Measurements from ENCODE around the gene TMED10.
"Not testable (repeated sequence)": the region's sequence is repeated elsewhere in the genome, so short reads cannot be mapped to it uniquely, and the experiment has no call there.

TMED10 gene

GRCh38 chr14:75127474-75127820, 49.0 kb downstream of the TMED10 start:
- not testable (repeated sequence) for DNase-seq (ENCODE audit: low read depth)

DNA sequence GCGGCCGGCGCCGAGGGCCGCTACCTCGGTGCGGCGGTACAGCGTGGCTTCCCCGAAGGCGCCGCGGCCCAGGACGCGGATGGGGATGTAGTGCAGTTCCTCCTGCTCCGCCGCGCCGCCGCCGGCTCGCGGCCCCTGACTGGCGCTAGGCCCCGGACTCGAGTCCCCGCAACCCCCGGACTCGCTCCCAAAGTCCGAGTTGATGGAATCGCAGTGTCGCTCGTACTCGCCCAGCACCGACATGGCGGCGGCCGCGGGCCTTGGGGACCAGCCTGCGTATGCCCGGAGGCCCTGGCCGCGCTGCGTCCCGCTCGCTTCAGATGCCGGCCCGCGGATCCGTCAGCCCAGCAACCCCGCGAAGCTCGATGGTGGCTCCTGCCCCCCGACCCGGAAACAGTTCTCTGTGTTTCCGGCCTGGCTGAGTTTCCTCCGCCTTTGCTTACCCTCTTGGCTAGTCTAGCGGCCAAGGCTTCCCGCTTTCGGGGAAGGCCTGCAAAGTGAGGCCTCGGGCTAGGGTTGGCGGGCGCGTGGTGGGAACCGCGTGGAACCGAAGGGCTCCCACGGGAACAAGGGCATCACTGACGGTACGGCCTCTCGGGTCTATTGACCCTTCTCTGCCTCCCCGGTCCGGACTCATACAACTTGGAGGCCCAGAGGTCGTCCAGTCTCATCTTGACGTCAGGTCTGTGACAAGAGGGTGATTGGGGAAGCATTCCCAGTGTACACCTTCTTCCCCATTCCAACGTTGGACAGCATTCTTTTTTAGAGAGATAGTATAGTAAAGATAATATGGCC, 49.5 kb downstream of the TMED10 start, which contains the start of gene NEK9:
Gene NEK9 (minus strand): TSS at position 370 of the 795 bp plus-strand sequence. CDS start 127 bp downstream, at position 243.
- DNase-seq (ENCODE audit: low read depth) = peak; percentile 75

DNA sequence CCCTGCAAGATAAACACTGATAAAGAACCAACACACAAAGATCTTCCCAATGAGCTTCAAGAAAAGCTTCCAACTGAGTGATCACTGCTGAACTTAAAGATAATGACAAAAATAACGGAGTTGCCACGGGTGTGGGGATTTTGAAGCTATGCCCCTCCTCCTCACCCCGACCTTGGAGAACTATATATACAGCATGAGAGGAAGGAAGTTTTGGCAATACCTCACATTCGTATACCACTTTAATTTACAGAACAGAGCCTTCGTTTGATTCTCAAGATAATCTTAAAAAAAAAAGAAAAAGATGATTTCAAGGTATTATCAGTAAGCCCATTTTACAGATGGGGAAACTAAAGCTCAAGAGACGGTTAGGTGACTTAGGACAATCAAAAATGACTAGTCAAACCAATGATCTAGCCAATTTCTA, 50.3 kb downstream of the TMED10 start:
- DNase-seq (ENCODE audit: low read depth) = no peak

GRCh38 chr14:75125617-75126016, 50.8 kb downstream of the TMED10 start:
- DNase-seq (ENCODE audit: low read depth) = no peak

GRCh38 chr14:75123991-75124390, 52.4 kb downstream of the TMED10 start:
- DNase-seq (ENCODE audit: low read depth) = no peak

DNA sequence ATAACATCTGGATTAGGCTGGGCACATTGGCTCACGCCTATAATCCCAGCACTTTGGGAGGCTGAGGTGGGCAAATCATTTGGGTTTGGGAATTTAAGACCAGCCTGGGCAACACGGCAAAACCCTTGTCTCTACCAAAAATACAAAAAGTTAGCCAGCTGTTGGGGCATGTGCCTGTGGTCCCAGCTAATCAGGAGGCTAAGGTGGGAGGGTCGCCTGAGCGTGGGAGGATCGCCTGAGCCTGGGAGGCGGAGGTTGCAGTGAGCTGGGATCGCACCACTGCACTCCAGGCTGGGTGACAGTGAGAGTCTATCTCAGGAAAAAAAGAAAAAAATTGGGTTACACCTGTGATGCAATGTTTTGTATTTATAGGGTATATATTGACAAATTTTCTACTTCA, 54.9 kb downstream of the TMED10 start:
- no peak for DNase-seq (ENCODE audit: low read depth)

DNA sequence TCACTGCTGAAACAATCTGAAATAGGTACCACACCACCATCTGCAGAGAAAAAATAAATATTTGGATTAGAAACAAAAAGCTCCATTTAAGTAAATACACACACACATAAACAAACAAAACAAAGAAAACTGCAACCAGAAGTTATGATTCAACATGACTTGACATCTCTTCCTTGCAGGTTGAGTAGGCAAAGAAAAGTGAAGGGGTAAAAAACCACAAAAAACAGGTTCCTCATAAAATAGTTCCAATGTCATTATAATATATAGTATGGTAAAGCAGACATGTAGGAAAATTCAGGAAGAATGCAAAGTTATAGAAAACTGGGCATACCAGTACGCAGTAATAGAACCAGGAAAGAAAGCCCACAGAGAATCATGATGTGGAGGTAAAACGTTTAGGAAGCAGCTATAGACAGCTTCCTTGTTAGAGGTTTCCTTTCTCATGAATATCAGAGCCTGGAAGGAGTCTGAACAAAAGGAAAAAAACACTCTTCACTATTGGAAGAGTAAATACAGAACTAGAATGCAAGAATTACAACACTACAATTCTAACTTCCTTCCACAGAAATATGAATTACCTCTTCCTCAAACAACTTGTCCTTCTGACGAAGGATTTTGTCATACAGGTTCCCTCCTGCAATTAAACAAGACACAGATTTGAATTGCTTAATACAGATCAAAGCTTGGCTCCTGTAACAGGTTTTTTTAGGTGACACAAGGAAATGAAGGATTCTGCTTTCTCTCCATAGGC, 55.7 kb downstream of the TMED10 start:
- no peak for DNase-seq (ENCODE audit: low read depth)

- no peak for DNase-seq (ENCODE audit: low read depth)
These were observed 57.4 kb downstream of the TMED10 start for GRCh38 chr14:75119056-75119455.

- no peak for DNase-seq (ENCODE audit: low read depth)
These were observed 62.4 kb downstream of the TMED10 start for GRCh38 chr14:75113932-75114539.

DNA sequence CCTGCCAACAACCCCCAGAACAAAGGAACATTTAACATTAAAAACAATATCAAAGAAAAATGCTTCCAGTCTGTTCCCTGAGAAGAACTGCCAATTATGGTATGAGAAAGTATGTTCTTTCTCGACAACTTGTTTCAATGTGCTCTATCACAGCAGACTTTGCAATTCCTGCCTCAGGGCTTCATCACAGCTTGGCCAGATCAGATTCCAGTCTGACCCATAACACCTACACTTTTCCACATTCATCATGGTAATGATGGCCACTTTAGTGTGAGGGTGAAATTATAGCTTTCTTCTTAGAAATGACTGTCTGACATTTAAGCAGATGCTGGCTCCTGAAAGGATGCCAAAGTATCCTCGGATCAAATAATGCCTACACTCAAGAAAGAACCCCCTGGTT, 66.5 kb downstream of the TMED10 start:
- no peak for DNase-seq (ENCODE audit: low read depth)

GRCh38 chr14:75107186-75107585, 69.2 kb downstream of the TMED10 start:
- no peak for DNase-seq (ENCODE audit: low read depth)

DNA sequence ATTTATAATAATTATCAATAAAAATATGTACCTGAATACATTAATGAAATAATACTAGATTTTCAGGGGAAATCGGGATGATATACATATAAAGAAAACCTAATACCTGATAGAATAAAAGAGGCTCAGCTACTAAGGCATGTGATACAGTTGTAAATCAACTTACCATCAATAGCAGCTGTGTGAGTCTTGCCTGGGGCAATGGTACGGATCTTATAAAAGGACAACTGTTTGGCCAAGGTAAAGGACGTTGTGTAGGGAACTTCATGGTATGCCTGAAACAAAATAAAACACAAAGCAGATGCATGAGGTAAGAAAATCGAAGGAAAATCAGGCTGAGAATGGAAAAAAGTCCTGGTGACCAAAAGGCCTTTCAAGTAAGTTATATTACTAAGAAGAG, 74.9 kb downstream of the TMED10 start:
- DNase-seq (ENCODE audit: low read depth) = no peak

DNA sequence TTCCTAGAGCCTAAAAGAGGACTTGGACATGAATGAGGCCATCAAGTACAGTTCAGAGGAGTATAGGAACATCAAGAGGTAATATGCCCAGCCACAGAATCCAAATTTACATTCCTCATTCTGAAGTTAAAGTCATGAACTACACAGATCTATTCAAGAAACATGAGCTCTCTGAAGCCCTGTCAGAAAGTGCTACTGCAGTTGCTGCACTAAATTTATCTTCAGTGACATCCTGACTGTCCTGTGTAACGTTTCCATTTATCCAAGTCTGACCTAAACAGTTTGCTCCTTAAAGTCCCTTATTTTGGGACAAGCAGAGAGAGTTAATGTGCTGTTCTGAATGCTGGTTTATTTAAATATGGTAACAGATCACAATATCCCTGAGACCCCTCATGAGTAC, 77.7 kb downstream of the TMED10 start:
- DNase-seq (ENCODE audit: low read depth) = no peak

DNA sequence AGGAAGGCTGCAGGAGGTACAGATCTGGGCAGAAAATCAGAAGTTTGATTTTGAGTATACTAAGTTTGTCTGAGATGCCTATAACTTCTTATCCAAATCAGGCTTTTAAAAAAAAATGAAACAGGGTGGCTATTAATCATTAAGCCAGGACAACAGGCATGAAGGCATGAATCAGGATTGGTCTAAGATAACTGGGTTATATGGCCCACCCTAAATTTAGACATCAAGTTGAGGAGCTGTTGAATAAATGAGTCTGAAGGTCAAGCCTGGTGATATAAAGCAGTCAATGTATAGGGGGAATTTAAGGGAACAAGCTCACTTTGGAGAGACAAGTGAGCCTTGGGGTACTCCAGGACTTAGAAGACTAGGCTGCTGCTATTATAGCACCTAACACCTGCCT, 78.2 kb downstream of the TMED10 start:
- no peak for DNase-seq (ENCODE audit: low read depth)

- DNase-seq (ENCODE audit: low read depth) = no peak
These were observed 79.5 kb downstream of the TMED10 start for GRCh38 chr14:75096959-75097358.

DNA sequence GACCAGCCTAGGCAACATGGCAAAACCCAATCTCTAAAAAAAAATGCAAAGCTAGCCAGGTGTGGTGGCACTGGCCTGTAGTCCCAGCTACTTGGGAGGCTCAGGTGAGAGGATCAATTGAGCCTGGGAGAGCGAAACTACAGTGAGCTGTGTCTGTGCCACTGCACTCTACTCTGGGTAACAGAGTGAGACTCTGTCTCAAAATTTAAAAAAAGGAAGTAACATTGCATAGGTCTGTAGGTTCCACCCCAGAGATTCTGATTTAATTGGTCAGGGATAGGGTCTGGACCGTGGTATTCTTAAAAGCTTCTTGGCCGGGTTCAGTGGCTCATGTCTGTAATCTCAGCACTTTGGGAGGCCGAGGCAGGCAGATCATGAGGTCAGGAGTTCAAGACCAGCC, 80.7 kb downstream of the TMED10 start:
- no peak for DNase-seq (ENCODE audit: low read depth)

DNA sequence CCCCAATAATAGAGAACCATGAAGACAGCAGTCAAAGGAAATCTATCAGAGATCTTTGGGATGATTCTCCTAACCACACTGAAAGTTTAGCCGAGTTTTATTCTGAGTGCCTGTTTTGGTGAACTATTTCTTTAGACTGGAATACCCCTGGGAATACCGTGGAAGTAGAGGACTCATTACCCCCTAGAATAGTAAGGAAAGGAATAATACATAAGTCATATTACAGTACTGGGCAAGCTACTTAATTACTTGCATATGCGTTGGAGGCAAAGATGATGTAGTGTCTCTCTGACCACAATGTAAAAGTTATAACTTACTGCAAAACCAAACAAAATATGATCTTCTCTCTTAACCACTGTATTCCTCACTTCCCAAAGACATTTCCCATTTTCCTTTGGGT, 81.5 kb downstream of the TMED10 start:
- no peak for DNase-seq (ENCODE audit: low read depth)

- no peak for DNase-seq (ENCODE audit: low read depth)
These were observed 83.7 kb downstream of the TMED10 start for GRCh38 chr14:75092698-75093097.

GRCh38 chr14:75091251-75091650, 85.2 kb downstream of the TMED10 start:
- DNase-seq (ENCODE audit: low read depth) = no peak

DNA sequence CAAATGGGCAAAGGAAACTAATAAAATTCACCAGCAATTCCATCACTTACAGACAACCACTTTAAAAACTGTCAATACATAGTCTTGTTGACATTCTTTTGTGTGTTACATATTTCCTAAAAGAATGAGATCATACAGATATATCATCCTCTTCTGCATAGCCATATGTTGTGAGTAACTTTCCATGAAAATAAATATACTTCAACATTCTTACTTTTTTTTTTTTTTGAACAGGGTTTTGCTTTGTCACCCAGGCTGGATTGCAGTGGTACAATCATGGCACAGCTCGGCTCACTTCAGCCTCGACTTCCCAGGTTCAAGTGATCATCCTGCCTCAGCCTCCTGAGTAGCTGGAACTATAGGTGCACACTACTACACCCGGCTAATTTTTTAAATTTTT, 86.1 kb downstream of the TMED10 start:
- DNase-seq (ENCODE audit: low read depth) = no peak

DNA sequence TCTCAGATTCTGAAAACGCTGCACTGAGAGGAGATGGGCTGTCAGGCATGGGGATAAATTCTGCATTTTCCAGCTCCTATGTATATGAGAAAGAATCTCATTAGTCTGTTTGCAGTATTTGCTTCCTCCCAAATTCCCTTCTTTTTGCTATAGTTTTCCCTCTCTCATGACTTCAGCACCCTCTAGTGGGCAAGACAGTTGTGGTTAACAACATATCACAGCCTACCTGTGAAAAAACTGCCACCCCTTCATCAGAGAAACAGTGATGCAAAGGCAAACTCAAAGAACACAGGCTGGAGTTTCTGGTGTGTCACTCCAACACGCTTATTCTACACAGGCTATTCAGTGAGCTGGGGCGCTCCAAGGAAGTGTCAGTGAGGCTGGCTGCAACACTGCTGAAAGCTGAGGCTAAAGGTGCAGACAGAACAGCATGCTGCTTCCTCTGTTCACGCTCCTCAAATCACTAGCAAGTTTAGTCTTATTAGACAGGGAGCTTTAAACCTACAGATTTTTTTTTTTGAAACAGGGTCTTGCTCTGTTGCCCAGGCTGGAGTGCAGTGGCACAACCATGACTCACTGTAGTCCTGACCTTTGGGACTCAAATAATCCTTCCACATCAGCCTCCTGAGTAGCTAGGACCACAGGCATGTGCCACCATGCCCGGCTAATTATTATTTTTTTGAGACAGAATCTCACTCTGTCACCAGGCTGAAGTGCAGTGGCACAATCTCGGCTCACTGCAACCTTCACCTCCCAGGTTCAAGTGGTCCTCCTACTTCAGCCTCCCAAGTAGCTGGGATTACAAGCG, 87.6 kb downstream of the TMED10 start:
- no peak for DNase-seq (ENCODE audit: low read depth)

DNA sequence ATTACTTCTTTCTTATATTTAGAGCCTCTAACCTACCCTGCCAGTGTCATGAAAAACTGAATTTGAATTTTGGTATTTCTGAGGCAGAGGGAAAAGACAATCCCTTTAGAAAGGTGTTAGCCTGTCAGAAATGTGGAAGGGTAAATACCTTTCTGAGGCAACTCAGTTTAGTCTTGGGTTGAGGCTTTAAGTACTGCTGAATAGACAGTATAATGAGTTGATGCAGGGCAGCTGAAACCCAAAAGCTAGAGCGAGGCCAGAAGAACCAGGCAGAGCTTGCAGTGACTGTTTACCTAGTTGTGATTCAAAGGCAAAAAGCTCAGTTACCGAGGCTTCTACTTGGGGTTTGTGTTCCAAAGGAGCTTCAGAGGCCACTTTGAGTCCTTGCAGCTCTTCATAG, 88.3 kb downstream of the TMED10 start:
- DNase-seq (ENCODE audit: low read depth) = no peak

Data from stimulated activated CD8-positive, alpha-beta memory T cell treated with anti-CD3 and anti-CD28 coated beads, Interleukin-12 subunit alpha, Interleukin-12 subunit beta, amount 100 ng/mL, for 4 hours (primary cell).